Right lobe of liver (tissue), 6 donors: ENCODE data around the gene SHC3. TPM values are rescaled to one million over a fixed set of nuclear protein-coding genes. Genes with fewer than 3 reads are reported as not detected.

Experiments
- ATAC-seq, 4 donors: fragments of 200-7000 bp; cut with Tn5 transposase; one replicate each; pipeline ENCODE4 v1.9.1; 2020; ENCODE audit warnings: mild to moderate bottlenecking in 4 of 4, moderate library complexity in 4 of 4
- DNase-seq, 3 donors: peaks; one replicate each; pipeline ENCODE4 v3.0.0-alpha.2; 2020
- H3K27ac ChIP-seq, 3 donors: fragments of 200-600 bp; one replicate each; pipeline ENCODE4 v1.8.0; 2022
- H3K27me3 ChIP-seq, 2 donors: fragments of 200-600 bp; one replicate each; pipeline ENCODE4 v1.8.0; 2022
- H3K36me3 ChIP-seq, 4 donors: fragments of 200-600 bp; sonication (generic) in 1 of 4; one replicate each; pipeline versions ENCODE4 v1.5.1 to v1.8.0; 2017 to 2022; ENCODE audit warnings: control low read depth in 1 of 4
- H3K4me1 ChIP-seq, 4 donors: fragments of 200-600 bp; sonication (generic) in 1 of 4; one replicate each; pipeline versions ENCODE4 v1.5.1 to v1.8.0; 2017 to 2022; ENCODE audit warnings: control low read depth in 1 of 4
- H3K4me3 ChIP-seq, 3 donors: fragments of 200-600 bp; one replicate each; pipeline ENCODE4 v1.8.0; 2022
- H3K9me3 ChIP-seq, 4 donors: fragments of 200-600 bp; sonication (generic) in 1 of 4; one replicate each; pipeline versions ENCODE4 v1.5.1 to v1.8.0; 2017 to 2022; ENCODE audit warnings: control low read depth in 1 of 4
- CTCF ChIP-seq, 4 donors: fragments of 200-600 bp in 3 of 4; fragments of 450-650 bp in 1 of 4; IDR thresholded peaks; one replicate each; pipeline versions ENCODE4 v1.5.1 to v1.8.0; 2016 to 2022; ENCODE audit warnings: antibody characterized with exemption in 4 of 4, mild to moderate bottlenecking in 2 of 4
- POLR2A ChIP-seq: fragments of 450-650 bp; IDR thresholded peaks from one replicate; pipeline ENCODE4 v1.6.1; 2017; ENCODE audit warnings: antibody characterized with exemption, mild to moderate bottlenecking
- whole genome bisulfite sequencing: methylation state at CpG from one replicate; pipeline ENCODE4 v1.1.6; 2018; ENCODE audit warnings: low coverage, low lambda C conversion rate; ENCODE audit not compliant: insufficient coverage; ENCODE audit errors: missing lambda C conversion rate; 5-methylcytosine and 5-hydroxymethylcytosine counted together
- intact Hi-C, 2 donors: fragments of 100-400 bp; cut with DNase I; formaldehyde crosslinking; loops; one replicate each; pipeline versions ENCODE4 v1.11.2 to v1.14.1; 2022
- total RNA-seq, 6 experiments: library from RNA; depleted of rRNA in 2 of 6; stranded (reverse); fragments of >200 nt in 2 of 6; fragmentation: NEBNext Ultra II Directional in 3 of 6; extraction: Animal tissue kit (Norgen Biotek cat#: 25700) in 3 of 6; gene quantifications; one replicate each; pipeline versions ENCODE4 v1.1.0 to v1.2.4, GENCODE V29; 2016 to 2023
- donor health status: DM: no; HTN: yes; CAD: no.
- donor health status: DM: no; HTN: no; CAD: no.
- donor health status: DM: no; HTN: no; CAD: no.
- donor health status: DM: no; HTN: yes; CAD: no.
- donor health status: DM: no; HTN: yes; CAD: no.

The SHC3 gene
- total RNA-seq, 6 experiments from 2014 or later, result 0.05 to 0.35 (median 0.17) TPM

- intact Hi-C loops, result no loop called here
- 100% methylated on average over 1 of the region's 1 CpG for WGBS
- TF ChIP-seq POLR2A (no peak), CTCF (IDR thresholded peaks at IDR 0.05) (no peak)
- no peaks in the 10 kb centered on the region for H3K9me3 ChIP-seq
- H3K27ac ChIP-seq, result no peak overlapping the region
- DNase-seq, result no peak
- ATAC-seq, result no peak
- H3K27me3 ChIP-seq, result no peaks in the 10 kb centered on the region
- H3K4me1 ChIP-seq, result no peaks in the 10 kb centered on the region
- H3K4me3 ChIP-seq, result no peak overlapping the region
- no peaks in the 10 kb centered on the region for H3K36me3 ChIP-seq
Measured at GRCh38 chr9:89115426-89115825, 63.2 kb downstream of the SHC3 start.

DNA sequence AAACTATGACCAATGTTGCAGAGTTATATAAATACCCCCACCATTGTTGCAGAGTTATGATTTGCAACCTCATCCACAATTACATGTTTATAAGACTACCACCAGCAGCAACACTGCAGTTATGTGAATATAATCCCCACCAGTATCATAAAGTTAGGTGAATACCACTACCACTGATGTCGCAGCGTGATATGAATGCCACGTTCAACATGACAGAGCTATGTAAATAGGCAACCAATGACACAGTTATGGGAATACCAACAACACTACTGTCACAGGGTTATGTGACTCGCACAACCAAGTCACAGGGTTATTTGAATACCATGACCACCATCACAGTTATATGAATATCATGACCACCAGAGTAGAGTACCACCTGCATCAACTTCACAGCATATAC, 63.9 kb downstream of the SHC3 start:
- Histone ChIP-seq H3K27ac (no peak overlapping the region), H3K9me3 (no peaks in the 10 kb centered on the region), H3K27me3 (no peaks in the 10 kb centered on the region), H3K4me3 (no peak overlapping the region), H3K36me3 (no peaks in the 10 kb centered on the region), H3K4me1 (no peaks in the 10 kb centered on the region)
- intact Hi-C loops, result no loop called here
- 94% methylated on average over 4 of the region's 4 CpGs for WGBS
- no peak for DNase-seq
- no peak for ATAC-seq
- TF ChIP-seq CTCF (IDR thresholded peaks at IDR 0.05), result no peak
- TF ChIP-seq POLR2A, result no peak

GRCh38 chr9:89113851-89114250, 64.8 kb downstream of the SHC3 start:
- 63% methylated on average over 4 of the region's 4 CpGs for WGBS
- TF ChIP-seq POLR2A (no peak), CTCF (IDR thresholded peaks at IDR 0.05) (no peak)
- Histone ChIP-seq H3K27ac (no peak overlapping the region), H3K4me3 (no peak overlapping the region), H3K9me3 (no peaks in the 10 kb centered on the region), H3K4me1 (no peaks in the 10 kb centered on the region), H3K27me3 (no peaks in the 10 kb centered on the region), H3K36me3 (no peaks in the 10 kb centered on the region)
- intact Hi-C loops, result no loop called here
- ATAC-seq (no peak), DNase-seq (no peak)

GRCh38 chr9:89112243-89112642, 66.4 kb downstream of the SHC3 start:
- Histone ChIP-seq H3K27ac (no peak overlapping the region), H3K27me3 (no peaks in the 10 kb centered on the region), H3K9me3 (no peaks in the 10 kb centered on the region), H3K36me3 (no peaks in the 10 kb centered on the region), H3K4me1 (no peaks in the 10 kb centered on the region), H3K4me3 (no peak overlapping the region)
- no peak for DNase-seq
- intact Hi-C loops, result no loop called here
- 76% methylated on average over 3 of the region's 3 CpGs for WGBS
- TF ChIP-seq POLR2A, result no peak
- no peak for TF ChIP-seq CTCF (IDR thresholded peaks at IDR 0.05)
- no peak for ATAC-seq

DNA sequence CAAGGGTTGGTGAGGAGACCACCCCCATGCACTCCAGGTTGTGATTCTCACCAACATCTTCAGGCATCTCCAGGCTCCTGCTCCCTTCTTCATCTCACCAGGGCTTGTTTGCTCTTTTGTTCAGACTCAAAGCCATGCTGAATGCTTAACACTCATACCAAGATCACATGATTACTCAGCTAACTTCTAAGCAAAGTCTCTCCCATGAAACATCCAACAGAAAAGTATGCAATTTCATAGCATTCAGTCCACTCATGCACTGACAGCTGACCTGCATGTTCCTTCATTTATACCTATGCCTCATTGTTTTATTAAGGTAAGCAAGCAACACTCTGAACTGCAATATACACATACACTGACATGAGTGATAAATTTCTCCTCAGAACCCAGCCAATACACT, 69.0 kb downstream of the SHC3 start:
- Histone ChIP-seq H3K4me3 (no peak overlapping the region), H3K9me3 (no peaks in the 10 kb centered on the region), H3K36me3 (no peaks in the 10 kb centered on the region), H3K27me3 (no peaks in the 10 kb centered on the region), H3K27ac (no peak overlapping the region), H3K4me1 (no peaks in the 10 kb centered on the region)
- no peak for DNase-seq
- no peak for ATAC-seq
- intact Hi-C loops, result no loop called here
- TF ChIP-seq CTCF (IDR thresholded peaks at IDR 0.05) (no peak), POLR2A (no peak)
